Measurements from ENCODE around the gene THBS3.
"Not testable (repeated sequence)": the region's sequence is repeated elsewhere in the genome, so short reads cannot be mapped to it uniquely, and the experiment has no call there.

Gene THBS3

GRCh38 chr1:155233502-155233901, 25.8 kb upstream of the THBS3 start:
- DNase-seq: not testable (repeated sequence)

GRCh38 chr1:155232001-155232978, 24.6 kb upstream of the THBS3 start:
- DNase-seq: not testable (repeated sequence)

GRCh38 chr1:155231302-155231701, 23.6 kb upstream of the THBS3 start:
- DNase-seq: not testable (repeated sequence)

- no peak for DNase-seq
Measured at GRCh38 chr1:155228096-155228427, 20.4 kb upstream of the THBS3 start.

- DNase-seq: peak; percentile 99
Measured at GRCh38 chr1:155227261-155228095, 19.8 kb upstream of the THBS3 start.

- no peak for DNase-seq
Measured at GRCh38 chr1:155226910-155227260, 19.2 kb upstream of the THBS3 start.

GRCh38 chr1:155226188-155226909, 18.7 kb upstream of the THBS3 start:
- DNase-seq: peak; percentile 77

GRCh38 chr1:155225404-155225759, 17.7 kb upstream of the THBS3 start:
- not testable (repeated sequence) for DNase-seq

- DNase-seq: no peak
Measured at GRCh38 chr1:155223047-155223446, 15.3 kb upstream of the THBS3 start.

- not testable (repeated sequence) for DNase-seq
Measured at GRCh38 chr1:155220211-155220965, 12.7 kb upstream of the THBS3 start.

GRCh38 chr1:155219592-155220031, 11.9 kb upstream of the THBS3 start:
- DNase-seq: no peak

GRCh38 chr1:155218854-155219591, 11.3 kb upstream of the THBS3 start:
- DNase-seq: no peak

GRCh38 chr1:155214702-155215101, 7.0 kb upstream of the THBS3 start:
- not testable (repeated sequence) for DNase-seq

GRCh38 chr1:155212051-155212440, 4.3 kb upstream of the THBS3 start:
- not testable (repeated sequence) for DNase-seq

GRCh38 chr1:155211381-155212050, 3.8 kb upstream of the THBS3 start:
- not testable (repeated sequence) for DNase-seq

GRCh38 chr1:155210314-155211104, 2.8 kb upstream of the THBS3 start:
- no peak for DNase-seq

- no peak for DNase-seq
Measured at GRCh38 chr1:155209312-155209721, 1.6 kb upstream of the THBS3 start.

GRCh38 chr1:155208541-155209311, 1.0 kb upstream of the THBS3 start, which contains the start of gene MTX1:
Gene MTX1 (plus strand): TSS chr1:155208695. CDS start chr1:155208805, 110 bp downstream.
- DNase-seq: peak; percentile 65

All from NCI-H446 treated with DMSO at 0.1 percent for 48 hours (cell line).